Osteocyte (in vitro differentiated cells): ENCODE results near the gene SLC49A4. TPM values are rescaled to one million over a fixed set of nuclear protein-coding genes. Genes with fewer than 3 reads are reported as not detected.

Source experiments
- DNase-seq: peaks from one replicate; pipeline ENCODE4 v3.0.0; 2021; ENCODE audit warnings: mixed read lengths; ENCODE audit not compliant: unreplicated experiment; ENCODE audit errors: extremely low spot score
- H3K27ac Mint-ChIP-seq: one replicate; pipeline ENCODE4 v1.8.0; 2021; ENCODE audit warnings: mild to moderate bottlenecking, mixed read lengths; ENCODE audit not compliant: unreplicated experiment
- H3K27me3 Mint-ChIP-seq: one replicate; pipeline ENCODE4 v1.8.0; 2021; ENCODE audit warnings: mixed read lengths; ENCODE audit not compliant: unreplicated experiment
- H3K36me3 Mint-ChIP-seq: one replicate; pipeline ENCODE4 v1.8.0; 2021; ENCODE audit warnings: mixed read lengths; ENCODE audit not compliant: unreplicated experiment
- H3K4me1 Mint-ChIP-seq: one replicate; pipeline ENCODE4 v1.8.0; 2021; ENCODE audit warnings: mixed read lengths; ENCODE audit not compliant: unreplicated experiment
- H3K4me3 Mint-ChIP-seq: one replicate; pipeline ENCODE4 v1.8.0; 2021; ENCODE audit warnings: mild to moderate bottlenecking, moderate library complexity, mixed read lengths; ENCODE audit not compliant: unreplicated experiment
- H3K9me3 Mint-ChIP-seq: one replicate; pipeline ENCODE4 v1.8.0; 2021; ENCODE audit warnings: mixed read lengths; ENCODE audit not compliant: unreplicated experiment
- total RNA-seq: library from RNA; stranded (reverse); gene quantifications from 2 replicates; pipeline ENCODE4 v1.2.1, GENCODE V29; 2021
- TF ChIP-seq, protein P1 (sequence below): fragments of 200-600 bp; sonication (generic); IDR thresholded peaks from 2 replicates; pipeline ENCODE4 v1.5.0; 2021; ENCODE audit warnings: antibody characterized with exemption, mild to moderate bottlenecking, moderate library complexity

The SLC49A4 gene
- total RNA-seq, 1 donor from 2014 or later = 16.3 TPM

DNA sequence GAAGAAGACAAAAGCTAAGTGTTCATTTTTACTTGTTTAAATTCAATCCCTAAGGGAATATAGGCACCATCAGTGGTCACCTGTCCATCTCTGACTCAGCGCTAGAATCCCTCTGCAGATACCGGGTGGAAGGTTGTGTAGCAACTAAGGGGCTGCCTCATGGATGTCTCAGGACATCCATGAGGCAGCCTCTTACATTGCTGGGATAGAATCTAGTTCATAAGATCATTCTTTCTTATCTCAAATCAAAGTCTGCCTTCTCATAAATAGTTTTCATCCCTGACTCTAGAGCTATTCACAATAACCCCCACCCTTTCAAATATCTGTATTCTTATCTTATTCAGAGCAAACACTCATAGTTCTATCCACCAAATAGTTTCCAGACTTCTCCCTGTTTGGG, 39.4 kb upstream of the SLC49A4 start:
- no peak overlapping the region for H3K4me3 Mint-ChIP-seq
- no peaks in the 10 kb centered on the region for H3K27me3 Mint-ChIP-seq
- H3K27ac Mint-ChIP-seq = no peak overlapping the region
- H3K36me3 Mint-ChIP-seq = peaks cover 29% of the 10 kb centered on the region
- TF ChIP-seq, protein P1, sequence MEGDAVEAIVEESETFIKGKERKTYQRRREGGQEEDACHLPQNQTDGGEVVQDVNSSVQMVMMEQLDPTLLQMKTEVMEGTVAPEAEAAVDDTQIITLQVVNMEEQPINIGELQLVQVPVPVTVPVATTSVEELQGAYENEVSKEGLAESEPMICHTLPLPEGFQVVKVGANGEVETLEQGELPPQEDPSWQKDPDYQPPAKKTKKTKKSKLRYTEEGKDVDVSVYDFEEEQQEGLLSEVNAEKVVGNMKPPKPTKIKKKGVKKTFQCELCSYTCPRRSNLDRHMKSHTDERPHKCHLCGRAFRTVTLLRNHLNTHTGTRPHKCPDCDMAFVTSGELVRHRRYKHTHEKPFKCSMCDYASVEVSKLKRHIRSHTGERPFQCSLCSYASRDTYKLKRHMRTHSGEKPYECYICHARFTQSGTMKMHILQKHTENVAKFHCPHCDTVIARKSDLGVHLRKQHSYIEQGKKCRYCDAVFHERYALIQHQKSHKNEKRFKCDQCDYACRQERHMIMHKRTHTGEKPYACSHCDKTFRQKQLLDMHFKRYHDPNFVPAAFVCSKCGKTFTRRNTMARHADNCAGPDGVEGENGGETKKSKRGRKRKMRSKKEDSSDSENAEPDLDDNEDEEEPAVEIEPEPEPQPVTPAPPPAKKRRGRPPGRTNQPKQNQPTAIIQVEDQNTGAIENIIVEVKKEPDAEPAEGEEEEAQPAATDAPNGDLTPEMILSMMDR = no peak
- no peaks in the 10 kb centered on the region for H3K9me3 Mint-ChIP-seq
- no peaks in the 10 kb centered on the region for H3K4me1 Mint-ChIP-seq
- DNase-seq = no peak

DNA sequence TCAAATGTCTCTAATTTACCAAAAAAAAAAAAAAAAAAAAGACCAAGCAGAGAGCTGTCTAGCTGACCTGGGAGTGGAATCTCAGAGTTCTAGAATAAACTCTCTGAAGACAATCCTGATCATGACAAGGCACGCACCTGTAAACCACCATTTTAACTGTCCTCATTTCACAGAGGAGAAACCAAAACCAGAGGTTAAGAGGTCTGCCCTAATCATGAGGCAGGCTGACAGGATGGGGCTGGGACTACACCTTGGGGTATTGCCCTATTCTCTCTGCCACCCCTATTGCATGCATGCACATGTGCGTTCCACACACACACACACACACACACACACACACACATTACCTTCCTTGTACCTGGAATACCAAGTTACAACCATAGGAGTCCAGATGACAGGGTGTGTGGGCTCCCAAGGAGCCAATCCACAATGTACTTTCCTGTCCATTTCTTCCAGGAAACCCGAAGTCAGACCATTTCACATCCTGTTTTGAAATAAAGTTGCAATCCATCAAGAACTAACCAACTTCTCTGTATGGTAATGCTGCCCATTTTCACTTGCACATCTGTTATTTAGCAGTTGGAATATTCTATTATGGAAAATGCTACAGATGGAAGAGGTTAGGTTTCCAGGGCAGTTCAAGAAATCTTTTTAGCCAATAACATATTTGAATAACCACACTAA, 35.9 kb upstream of the SLC49A4 start:
- Mint-ChIP-seq H3K9me3 (no peaks in the 10 kb centered on the region), H3K27ac (no peak overlapping the region), H3K36me3 (peaks cover 13% of the 10 kb centered on the region), H3K4me1 (peaks cover 5% of the 10 kb centered on the region), H3K27me3 (no peaks in the 10 kb centered on the region), H3K4me3 (no peak overlapping the region)
- TF ChIP-seq, protein P1 = no peak
- no peak for DNase-seq

DNA sequence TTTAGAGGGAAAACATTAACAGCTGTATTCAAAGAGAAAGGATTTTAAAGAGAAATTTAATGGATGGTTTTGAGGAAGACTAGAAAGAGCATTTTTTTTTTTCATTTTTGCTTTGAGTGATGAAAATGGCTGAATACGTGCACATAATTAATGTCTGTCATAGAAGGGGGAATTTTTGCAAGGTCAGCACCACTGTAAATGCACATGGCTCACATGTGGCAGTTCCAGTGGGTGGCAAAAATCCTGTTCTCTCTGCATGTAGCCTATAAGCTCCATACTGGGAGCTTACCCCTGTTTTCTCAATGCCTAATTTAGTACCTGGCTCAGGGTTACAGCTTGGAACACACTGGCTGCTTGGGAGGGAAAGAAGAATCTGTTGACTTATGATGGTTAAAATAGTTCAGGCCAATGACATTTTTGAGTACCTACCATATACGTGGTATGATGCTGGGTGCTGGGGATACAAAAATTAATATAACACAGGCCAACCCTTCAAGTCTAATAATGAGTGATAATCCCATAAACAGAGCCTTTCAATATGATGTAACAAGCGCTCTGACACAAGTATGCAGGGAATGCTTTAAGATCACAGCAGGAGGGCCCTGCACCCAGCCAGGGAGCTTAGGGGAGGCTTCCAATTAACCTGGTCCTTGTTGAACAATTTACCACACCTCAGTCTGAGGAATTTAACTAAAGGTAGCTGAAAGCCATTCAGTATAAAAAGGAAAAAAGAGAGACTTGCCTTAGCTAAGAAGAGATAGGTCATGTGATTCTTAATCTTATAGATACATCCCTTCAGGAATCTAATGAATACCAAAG, 34.2 kb upstream of the SLC49A4 start:
- peaks cover 5% of the 10 kb centered on the region for H3K4me1 Mint-ChIP-seq
- peaks cover 8% of the 10 kb centered on the region for H3K36me3 Mint-ChIP-seq
- TF ChIP-seq, protein P1 = no peak
- no peak overlapping the region for H3K4me3 Mint-ChIP-seq
- H3K9me3 Mint-ChIP-seq = no peaks in the 10 kb centered on the region
- DNase-seq = no peak
- H3K27ac Mint-ChIP-seq = no peak overlapping the region
- H3K27me3 Mint-ChIP-seq = no peaks in the 10 kb centered on the region

DNA sequence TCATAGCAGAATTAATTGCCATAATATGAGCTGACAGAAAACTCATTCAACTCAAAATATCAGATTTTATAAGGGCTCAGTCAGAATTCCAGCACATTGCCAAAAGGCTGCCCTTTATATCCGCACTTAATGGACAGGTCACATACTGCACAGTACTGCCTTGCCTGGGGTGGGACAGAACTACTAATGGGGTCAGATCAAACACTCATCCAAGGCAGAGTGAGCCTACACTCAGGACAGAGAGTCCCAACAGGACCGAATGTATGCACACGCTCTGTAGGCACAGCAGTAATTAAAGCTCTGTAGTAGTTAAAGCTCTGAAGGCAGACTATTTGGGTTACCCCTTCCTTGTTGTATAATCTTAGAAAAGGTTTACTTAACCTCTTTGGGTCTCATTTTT, 28.4 kb upstream of the SLC49A4 start:
- peaks cover 6% of the 10 kb centered on the region for H3K4me1 Mint-ChIP-seq
- H3K36me3 Mint-ChIP-seq = peaks cover 24% of the 10 kb centered on the region
- no peaks in the 10 kb centered on the region for H3K9me3 Mint-ChIP-seq
- H3K27ac Mint-ChIP-seq = no peak overlapping the region
- no peaks in the 10 kb centered on the region for H3K27me3 Mint-ChIP-seq
- DNase-seq = no peak
- no peak overlapping the region for H3K4me3 Mint-ChIP-seq
- TF ChIP-seq, protein P1 = no peak
